ENCODE data around the gene MAGT1.

MAGT1 gene

GRCh38 chrX:77937291-77937690 lies 42.1 kb upstream of the MAGT1 start:
- no peaks in the 10 kb centered on the region for H3K27me3 ChIP-seq (ENCODE audit: low read length)
- no peak overlapping the region for H3K27ac ChIP-seq (ENCODE audit: low read depth, low read length)
- H3F3A ChIP-seq (ENCODE audit: insufficient read depth): no peaks in the 10 kb centered on the region; the same call in 1 of the 2 replicates
- no peaks in the 10 kb centered on the region for H3K36me3 ChIP-seq (ENCODE audit: low read length)
- TF ChIP-seq, protein P1, sequence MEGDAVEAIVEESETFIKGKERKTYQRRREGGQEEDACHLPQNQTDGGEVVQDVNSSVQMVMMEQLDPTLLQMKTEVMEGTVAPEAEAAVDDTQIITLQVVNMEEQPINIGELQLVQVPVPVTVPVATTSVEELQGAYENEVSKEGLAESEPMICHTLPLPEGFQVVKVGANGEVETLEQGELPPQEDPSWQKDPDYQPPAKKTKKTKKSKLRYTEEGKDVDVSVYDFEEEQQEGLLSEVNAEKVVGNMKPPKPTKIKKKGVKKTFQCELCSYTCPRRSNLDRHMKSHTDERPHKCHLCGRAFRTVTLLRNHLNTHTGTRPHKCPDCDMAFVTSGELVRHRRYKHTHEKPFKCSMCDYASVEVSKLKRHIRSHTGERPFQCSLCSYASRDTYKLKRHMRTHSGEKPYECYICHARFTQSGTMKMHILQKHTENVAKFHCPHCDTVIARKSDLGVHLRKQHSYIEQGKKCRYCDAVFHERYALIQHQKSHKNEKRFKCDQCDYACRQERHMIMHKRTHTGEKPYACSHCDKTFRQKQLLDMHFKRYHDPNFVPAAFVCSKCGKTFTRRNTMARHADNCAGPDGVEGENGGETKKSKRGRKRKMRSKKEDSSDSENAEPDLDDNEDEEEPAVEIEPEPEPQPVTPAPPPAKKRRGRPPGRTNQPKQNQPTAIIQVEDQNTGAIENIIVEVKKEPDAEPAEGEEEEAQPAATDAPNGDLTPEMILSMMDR (IDR thresholded peaks at IDR 0.05; ENCODE audit: insufficient read depth, low read length, poor library complexity, severe bottlenecking): no peak
- no peak for TF ChIP-seq EZH2phosphoT487 (conservative IDR thresholded peaks at IDR 0.05; ENCODE audit: low read length)
- H2AFZ ChIP-seq (ENCODE audit: low read depth, low read length, severe bottlenecking): no peak overlapping the region
- no peaks in the 10 kb centered on the region for H3K9me3 ChIP-seq (ENCODE audit: insufficient read depth, low read length)
- no peaks in the 10 kb centered on the region for H4K20me1 ChIP-seq (ENCODE audit: low read depth, low read length)
- no peaks in the 10 kb centered on the region for H3K79me2 ChIP-seq (ENCODE audit: insufficient read depth, low read length)
- no peak overlapping the region for H3K4me3 ChIP-seq (ENCODE audit: insufficient read depth, low read length, poor library complexity, severe bottlenecking)
- no peak overlapping the region for H3K4me2 ChIP-seq (ENCODE audit: low read depth, low read length, poor library complexity, severe bottlenecking)
- H3K9ac ChIP-seq (ENCODE audit: low read length): no peak overlapping the region
- no peaks in the 10 kb centered on the region for H3K9me2 ChIP-seq (replicated peaks; ENCODE audit: insufficient read depth, low read length)

DNA sequence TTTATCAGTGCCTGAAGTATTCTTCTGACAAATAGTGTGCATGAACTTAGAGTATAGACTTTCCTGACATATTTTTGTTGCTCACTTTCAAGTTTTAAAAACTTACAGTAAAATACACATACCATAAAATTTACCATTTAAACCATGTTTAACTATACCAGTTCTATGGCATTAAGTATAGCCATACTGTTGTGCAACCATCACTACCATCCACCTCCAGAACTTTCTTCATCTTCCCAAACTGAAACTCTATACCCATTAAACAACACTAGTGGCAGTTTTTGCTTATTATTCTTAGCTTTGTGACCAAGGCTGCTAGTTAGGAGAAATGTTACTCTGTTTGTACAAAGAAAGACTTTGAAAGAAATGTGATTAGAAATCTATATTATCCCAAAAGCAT lies 41.1 kb upstream of the MAGT1 start:
- Histone ChIP-seq H3K9ac (ENCODE audit: low read length) (no peak overlapping the region), H3K79me2 (ENCODE audit: insufficient read depth, low read length) (no peaks in the 10 kb centered on the region), H3K4me3 (ENCODE audit: insufficient read depth, low read length, poor library complexity, severe bottlenecking) (no peak overlapping the region), H4K20me1 (ENCODE audit: low read depth, low read length) (no peaks in the 10 kb centered on the region), H2AFZ (ENCODE audit: low read depth, low read length, severe bottlenecking) (no peak overlapping the region), H3K9me3 (ENCODE audit: insufficient read depth, low read length) (no peaks in the 10 kb centered on the region), H3F3A (ENCODE audit: insufficient read depth) (no peaks in the 10 kb centered on the region; the same call in 1 of the 2 replicates), H3K36me3 (ENCODE audit: low read length) (no peaks in the 10 kb centered on the region), H3K4me2 (ENCODE audit: low read depth, low read length, poor library complexity, severe bottlenecking) (no peak overlapping the region), H3K9me2 (replicated peaks; ENCODE audit: insufficient read depth, low read length) (no peaks in the 10 kb centered on the region), H3K27me3 (ENCODE audit: low read length) (no peaks in the 10 kb centered on the region), H3K27ac (ENCODE audit: low read depth, low read length) (no peak overlapping the region)
- TF ChIP-seq EZH2phosphoT487 (conservative IDR thresholded peaks at IDR 0.05; ENCODE audit: low read length): no peak
- TF ChIP-seq, protein P1 (IDR thresholded peaks at IDR 0.05; ENCODE audit: insufficient read depth, low read length, poor library complexity, severe bottlenecking): no peak

DNA sequence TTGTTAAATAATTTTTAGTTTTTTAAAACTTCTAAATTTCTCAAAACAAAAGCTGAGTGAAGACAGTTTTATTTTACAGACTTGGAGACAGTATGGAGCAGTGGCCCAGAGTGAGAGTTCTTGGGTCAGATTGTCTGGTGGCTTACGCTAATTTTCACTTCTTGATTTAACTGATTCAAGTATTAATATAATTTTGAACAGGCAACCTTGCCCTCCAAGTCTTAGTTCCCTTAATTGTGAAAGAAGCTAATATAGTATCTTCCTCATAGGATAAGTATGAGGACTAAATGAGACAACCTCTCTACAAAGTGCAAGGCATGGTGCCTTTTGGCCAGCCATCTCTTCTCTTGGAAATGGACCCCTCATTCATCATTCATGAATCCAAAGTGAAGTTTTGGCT lies 40.7 kb upstream of the MAGT1 start:
- Histone ChIP-seq H3K9ac (ENCODE audit: low read length) (no peak overlapping the region), H3K4me2 (ENCODE audit: low read depth, low read length, poor library complexity, severe bottlenecking) (no peak overlapping the region), H3K4me3 (ENCODE audit: insufficient read depth, low read length, poor library complexity, severe bottlenecking) (no peak overlapping the region), H3K9me2 (replicated peaks; ENCODE audit: insufficient read depth, low read length) (no peaks in the 10 kb centered on the region), H2AFZ (ENCODE audit: low read depth, low read length, severe bottlenecking) (no peak overlapping the region), H3K9me3 (ENCODE audit: insufficient read depth, low read length) (no peaks in the 10 kb centered on the region), H3K79me2 (ENCODE audit: insufficient read depth, low read length) (no peaks in the 10 kb centered on the region), H3K36me3 (ENCODE audit: low read length) (no peaks in the 10 kb centered on the region), H3K27ac (ENCODE audit: low read depth, low read length) (no peak overlapping the region), H3K27me3 (ENCODE audit: low read length) (no peaks in the 10 kb centered on the region), H4K20me1 (ENCODE audit: low read depth, low read length) (no peaks in the 10 kb centered on the region), H3F3A (ENCODE audit: insufficient read depth) (no peaks in the 10 kb centered on the region; the same call in 1 of the 2 replicates)
- no peak for TF ChIP-seq EZH2phosphoT487 (conservative IDR thresholded peaks at IDR 0.05; ENCODE audit: low read length)
- TF ChIP-seq, protein P1 (IDR thresholded peaks at IDR 0.05; ENCODE audit: insufficient read depth, low read length, poor library complexity, severe bottlenecking): no peak
